T-helper 2 cell (primary cell): ENCODE measurements around the gene MLLT3.
A peak's percentile ranks its signal among the peaks of the same experiment; 100 is the strongest.

Experiments used
- DNase-seq, 5 experiments: peaks; one replicate each; pipeline versions ENCODE4 v3.0.0 to v3.0.0-alpha.2; 2012 to 2022

MLLT3 gene

DNA sequence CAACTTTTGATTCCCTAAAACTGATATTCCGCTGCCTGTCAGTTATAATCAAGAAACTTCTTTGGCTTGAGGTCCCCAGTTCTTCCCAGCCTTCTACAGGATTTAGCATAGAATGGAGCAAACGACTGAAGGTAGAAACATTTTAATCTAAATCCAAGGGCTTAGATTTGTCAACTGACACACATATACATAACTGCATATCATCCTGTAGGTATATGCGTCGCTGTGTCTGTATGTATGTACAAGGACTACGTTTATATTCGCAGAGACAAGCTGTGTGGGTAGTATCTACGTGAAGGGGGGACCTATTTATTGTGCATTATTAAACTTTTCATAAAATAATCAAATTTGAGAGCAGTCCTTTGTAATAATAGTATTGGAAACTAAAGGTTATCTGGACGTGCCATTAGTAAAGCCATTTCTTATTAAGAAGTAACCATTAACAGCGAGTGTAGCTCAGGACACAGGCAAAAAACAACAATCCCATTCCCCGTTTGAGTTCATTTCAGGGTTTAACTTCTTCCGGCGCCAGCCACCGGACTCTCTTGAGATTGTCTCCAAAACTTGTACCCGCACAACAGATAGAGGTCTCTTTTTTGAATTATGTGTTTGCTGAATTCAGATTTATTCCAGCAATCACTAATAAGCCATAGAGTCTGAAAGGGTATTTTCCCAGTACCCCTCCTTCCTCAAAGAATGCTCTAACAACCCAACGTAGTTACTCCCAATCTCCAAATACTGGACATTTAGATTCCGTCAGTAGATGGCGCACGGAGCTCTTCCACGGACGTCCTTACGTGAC lies 2.1 kb upstream of the MLLT3 start:
- DNase-seq = peak in 3 of 5 experiments; percentile 5 to 54 (median 22)

DNA sequence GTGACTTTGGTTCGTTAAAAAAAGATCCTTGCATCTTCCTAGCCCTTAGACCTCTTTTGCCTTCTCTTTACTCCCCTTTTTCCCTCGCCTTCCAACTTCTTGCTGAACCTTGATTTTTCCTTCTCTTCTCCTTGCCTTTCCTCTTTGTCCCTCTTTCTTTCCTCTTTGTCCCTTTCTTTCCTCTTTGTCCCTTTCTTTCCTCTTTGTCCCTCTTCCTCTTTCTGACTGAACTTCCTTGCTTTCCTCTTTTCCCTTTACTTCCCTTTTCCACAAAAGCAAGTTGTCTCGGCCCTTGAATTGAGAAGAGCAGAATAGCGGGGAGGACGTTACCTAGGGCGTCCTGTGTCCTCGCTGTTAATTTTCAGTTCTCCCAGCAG lies 1.4 kb upstream of the MLLT3 start:
- DNase-seq = peak in 1 of 5 experiments; percentile 4

DNA sequence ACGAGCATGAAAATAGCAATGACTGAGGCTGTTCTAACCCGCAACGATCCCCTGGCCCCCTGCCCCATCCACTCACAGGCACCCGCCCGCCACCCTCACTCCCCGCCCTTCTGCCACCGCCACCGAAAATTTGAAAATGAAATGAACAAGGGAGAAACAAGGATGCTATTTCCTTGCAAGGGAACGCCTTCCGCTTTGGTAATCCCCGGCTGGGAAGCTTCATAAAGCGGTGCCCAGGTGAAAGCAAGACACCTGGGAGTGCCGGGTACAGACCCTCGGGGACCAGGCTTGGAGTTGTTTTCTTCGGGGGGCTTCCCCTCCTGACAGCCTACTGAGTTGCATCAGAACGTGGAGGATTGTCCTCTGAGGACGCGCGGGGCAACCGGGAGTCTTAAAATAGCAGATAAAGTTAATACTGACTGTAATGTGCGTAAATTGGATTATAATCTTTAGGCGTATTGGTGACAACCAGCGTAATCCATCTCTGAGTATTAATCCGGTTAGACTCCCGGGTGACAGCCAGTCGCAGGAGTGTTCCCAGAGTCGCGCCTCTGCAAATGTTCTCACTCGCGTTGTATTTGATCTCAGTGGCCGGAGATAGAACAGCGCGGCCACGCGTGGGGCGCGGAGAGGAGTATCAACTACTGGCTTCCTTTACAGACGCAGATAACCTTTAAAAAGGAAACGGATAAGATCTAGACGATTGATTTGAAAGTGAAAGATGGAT lies 885 bp upstream of the MLLT3 start:
- peak; percentile 35 to 85 (median 58) for DNase-seq

DNA sequence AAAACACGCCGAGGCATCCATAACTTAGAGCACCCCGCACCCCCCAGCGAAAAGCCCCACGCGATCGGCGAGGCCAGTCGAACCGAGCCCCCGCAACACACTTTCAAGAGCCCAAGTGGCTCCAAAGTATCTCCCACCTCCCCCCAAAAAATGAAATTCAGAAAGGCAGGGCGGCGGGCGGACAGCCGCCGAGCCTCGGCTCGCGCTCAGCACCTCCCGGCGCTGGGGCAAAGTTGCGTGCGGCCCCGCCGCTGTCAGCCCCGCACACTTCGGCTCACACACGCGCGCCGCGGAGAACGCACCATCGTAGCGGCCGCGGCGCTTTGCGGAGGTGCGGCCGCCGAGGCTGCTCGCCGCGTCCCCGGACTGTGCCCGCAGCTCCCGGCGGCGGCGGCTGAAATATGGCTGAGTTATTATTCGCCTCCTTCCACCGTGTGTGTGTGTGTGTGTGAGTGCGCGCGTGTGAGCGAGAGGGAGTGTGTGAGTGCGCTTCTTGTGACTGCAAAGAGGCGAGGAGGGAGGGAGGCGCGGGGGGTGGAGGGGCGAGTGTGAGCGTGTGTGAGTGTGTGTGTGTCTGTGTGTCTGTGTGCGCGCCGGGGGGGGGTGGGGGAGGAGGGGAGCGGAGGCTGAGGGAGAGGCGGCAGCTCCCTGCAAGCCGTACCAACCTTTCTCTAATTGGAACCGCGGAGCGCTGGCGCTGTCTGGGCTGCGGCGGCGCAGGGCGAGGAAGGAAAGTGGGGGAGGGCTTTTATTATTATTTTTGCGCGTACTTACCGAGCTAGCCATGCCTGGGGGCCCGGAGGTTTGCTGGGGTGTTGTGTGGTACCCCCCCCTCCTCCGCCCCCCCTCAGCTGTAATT lies 599 bp downstream of the MLLT3 start:
- peak; percentile 38 to 93 (median 56) for DNase-seq

DNA sequence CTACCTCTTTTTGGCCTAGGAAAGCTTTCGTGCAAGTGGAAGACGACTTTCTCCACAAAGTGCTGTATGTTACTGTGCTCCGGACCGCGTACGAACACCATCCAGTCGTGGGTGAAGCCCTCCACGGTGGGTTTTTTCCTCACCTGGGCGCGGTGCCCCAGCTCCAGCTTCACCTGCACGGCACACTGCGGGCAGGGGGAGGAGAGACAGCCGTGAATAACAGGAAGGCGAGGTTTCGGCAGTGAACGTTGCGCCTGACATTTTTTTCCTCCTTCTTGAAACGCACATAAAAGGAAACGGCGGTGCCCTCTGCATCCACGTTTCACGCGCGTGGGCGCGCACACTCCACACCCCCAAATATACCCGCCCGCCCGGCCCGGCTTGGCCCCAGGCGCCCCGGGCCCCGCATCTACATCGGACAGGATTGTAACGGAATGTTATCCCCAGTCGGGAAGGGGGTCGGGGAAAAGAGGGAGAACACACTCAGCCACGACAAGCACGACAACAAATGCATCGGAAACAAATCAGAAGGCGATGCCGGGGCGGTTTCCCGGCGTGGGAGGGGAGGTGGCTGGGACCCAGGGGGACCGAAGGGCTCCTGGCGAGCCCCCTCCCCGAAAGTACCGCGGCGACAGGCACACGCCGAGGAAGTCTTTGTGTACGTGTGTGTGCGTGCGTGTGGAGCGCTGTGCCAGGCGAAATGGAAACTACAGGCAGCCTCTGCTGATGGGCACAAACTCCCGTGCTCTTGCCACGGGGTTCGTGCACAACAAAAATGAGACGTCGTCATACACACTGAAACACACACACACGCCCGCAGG lies 1.4 kb downstream of the MLLT3 start:
- peak; percentile 17 to 76 (median 48) for DNase-seq

DNA sequence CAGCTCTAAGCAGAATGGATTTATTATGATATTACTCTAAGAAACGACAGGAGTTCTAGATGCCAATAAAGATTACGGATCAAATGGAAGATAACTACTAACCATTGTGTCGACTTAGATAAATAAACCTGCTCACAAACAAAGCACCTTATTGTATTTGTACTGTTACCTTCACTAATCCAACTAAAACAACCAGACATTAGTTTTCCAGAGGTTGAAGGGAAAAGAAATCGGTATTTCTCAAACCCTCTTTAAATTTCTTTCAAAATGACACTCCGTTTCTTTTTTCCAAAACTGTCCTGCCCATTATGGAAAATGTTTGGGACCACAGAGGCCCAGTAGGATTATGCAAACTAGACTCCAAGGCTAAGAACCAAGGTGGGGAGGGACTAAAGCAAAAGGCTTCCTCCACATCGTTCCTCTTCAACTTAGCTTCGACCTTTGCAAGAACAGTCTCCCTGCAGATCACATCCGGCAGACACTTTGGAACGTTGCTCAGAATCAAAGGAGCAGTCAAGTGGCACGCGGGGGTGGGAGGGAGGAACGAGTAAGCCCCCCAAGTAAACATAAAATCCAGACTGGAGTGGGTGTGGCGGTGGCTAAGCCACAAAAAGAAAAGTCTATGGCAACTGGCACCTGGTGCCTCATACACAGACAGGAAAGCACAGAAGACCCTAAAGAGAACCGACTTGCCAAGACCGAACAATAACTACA lies 2.7 kb downstream of the MLLT3 start:
- DNase-seq = peak in 1 of 5 experiments; percentile 9

DNA sequence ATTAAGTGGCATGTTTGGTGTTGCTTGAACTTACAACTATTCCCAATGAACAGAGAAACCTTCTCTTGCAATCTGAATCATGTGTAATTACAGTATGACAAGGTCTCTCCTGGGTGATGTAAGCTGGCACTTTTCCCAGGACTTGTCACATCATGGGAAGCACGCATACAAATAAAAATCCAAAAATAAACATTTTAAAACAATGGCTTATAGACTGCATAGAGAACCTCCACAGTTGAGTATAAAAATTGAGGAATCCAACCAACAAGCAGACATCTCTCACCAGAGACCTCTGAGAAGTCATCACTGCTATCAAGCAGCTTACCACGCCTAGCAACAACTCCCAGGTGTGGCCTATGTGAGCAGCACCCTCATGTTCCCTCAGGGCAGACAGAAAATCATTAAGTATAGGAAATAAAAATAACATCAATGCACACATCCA lies 3.9 kb downstream of the MLLT3 start:
- DNase-seq = peak in 1 of 5 experiments; percentile 21

DNA sequence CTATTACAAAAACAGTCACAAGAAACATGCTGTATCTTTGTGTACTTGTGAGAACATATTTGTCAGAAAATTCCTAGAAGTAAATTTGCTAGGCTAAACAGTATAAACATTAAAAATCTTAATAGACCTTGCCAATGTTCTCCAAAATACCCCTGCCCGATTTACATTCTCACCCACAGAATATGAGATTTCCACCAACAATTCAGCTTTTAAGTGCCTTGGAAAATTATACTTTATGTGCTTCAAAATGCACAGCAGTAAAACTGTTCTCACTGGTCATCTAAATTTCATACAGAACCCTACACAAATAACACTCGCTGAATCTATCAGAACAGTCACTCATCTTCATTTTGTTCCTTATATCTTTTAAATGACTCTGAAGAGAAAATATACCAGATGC lies 5.5 kb downstream of the MLLT3 start:
- DNase-seq = no peak

DNA sequence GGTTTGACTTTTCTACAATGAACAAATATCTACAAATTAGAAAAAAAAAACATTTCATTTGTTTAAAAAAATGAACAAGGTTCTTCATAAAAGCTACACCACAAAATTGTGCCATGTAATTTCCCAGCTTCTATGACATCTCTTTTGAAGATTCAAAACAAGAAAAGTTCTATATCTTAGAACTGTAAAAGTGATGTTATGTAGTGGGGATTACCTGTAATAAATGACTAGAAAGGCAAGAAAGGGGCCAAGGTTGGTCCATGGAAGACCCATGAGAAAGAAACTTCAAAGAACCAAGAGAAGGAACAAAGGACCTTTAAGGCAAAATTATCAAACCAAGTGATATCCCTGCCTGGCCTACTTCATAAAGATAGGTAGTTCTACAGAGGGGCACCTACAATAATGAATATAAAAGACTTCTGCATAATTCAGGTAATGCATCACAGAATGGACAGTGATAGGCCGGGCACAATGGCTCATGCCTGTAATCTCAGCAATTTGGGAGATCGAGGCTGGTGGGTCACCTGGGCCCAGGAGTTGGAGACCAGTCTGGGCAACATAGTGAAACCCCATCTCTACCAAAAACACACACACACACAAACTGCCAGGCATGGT lies 7.6 kb downstream of the MLLT3 start:
- no peak for DNase-seq

DNA sequence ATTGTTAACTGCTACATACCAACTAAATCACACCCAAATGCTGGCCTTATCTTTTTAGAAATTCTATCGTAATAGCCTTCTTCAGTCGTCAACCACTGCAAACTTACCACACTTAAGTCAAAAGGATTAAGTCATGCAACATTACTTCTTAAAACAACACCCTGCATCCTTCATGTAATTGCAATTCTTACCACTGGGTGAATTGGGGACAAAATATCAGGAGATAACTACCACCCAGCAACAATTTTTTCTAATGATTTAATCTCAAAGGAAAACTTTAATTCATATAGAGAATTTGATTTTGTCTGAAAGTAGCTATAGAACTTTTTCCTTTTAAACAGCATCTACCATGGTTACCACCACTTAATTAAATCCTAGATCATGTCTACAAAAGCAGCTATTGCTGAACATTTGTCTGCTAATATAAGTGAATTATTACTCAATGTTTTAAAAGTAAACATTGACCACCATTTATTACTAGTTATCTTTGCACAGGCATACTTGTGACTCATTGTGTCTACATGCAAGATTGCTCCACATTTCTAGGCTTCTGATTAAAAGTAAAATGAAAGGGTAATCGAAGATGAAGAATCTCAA lies 10.5 kb downstream of the MLLT3 start:
- DNase-seq = peak in 1 of 5 experiments; percentile 19

DNA sequence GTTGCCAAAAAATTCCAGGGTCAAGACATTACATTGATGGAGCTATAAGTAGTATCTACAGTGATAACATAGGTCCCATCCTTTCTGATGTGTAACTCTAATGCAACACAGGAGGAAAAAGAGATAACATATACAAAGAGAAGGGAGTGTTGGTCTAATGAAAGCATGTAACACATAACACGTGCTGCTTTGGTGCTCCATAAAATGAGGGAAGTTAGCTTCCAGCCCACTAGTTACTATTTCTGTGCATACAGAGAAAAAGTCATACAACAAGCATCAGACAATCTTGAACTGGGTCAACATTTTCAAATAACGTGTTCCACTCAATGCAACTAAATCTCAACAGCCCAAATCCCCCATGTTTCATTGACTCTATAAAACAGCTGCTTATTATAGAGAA lies 11.7 kb downstream of the MLLT3 start:
- no peak for DNase-seq

DNA sequence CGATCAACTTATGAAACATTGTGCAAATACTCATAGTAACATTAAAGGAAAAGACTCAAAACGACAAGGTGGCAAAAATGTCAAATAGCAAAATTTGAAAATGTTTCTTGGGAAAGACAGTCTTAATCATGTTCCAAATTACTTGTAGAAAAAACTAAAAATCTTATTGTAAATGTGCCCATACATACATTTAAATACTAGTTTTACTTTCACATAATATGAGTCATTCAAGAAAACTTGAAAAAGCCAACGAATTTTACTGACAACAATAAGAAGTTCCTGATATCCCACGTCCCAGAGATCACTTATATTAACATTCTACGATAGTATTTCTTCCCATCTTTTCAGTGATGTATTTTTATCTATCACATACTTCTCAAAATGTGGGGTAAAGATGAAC lies 13.7 kb downstream of the MLLT3 start:
- DNase-seq = no peak

DNA sequence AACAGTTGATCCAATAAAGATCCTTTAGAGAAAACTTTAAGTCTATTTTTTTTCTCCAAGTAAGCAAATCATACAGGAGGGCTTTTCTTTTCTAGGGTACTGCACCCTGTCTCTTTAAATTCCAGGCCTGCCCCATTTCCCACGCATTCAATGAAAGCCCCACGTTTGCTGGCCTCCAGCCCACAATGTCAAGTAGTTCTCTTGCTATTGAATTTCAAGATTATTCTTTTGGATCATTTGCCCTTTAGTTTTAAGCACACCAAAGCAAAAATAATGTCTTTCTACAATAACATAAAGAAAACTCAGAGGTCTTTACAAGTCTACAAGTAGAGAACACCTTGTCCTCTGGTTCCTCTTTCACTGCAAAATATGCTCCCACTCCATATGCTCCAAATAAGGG lies 15.6 kb downstream of the MLLT3 start:
- DNase-seq = no peak

DNA sequence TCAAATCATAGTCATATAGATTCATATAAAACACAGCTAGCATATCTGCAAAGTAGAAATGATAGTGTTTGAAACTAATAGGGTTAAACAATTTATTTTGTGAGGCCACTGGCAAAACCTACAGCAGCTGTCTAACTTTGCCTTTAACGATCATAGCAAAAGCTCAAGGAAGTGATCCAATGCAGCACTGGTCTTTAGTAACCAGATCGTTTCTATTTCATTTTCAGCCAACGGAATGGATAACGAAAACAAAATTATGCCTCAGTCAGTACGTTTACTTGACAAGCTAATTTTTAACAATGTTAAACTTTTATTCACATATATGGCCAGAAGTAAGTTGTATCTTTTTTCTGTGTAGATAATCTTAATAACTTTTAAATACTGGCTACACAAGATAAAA lies 17.7 kb downstream of the MLLT3 start:
- DNase-seq = peak in 1 of 5 experiments; percentile 57

DNA sequence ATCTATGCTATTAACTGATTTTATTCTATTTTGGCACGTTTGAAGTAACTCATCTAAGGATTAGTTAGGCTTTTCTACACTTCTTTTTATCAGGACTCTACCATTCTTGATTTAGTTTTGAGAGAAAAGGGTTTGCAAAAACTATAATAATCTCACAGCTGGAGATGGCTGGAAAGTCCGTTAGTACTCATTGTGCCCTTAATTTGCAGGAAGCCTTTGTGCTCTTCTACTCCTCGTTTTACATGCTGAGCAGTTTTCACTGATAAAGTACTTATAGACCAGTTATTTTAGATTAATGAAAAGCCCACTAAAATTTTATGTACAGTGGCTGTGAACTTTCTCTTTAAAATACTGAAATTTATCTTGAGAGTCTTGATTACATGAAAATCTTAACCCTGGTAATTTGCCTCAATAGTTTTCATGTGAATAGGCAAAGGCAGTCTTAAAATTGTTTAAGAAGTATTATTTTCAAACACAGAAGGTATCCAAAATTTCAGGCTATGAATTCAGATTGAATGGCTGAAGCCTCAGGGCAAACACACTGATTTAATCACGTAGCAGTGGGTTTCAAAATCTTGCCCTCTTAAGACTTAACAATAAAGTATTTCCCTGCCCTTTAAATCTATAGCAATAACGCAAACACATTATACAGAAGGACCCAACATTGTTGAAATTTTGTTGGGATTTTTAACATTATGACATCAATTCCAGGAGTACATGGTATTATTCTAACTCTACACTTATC lies 18.6 kb downstream of the MLLT3 start:
- DNase-seq = no peak

DNA sequence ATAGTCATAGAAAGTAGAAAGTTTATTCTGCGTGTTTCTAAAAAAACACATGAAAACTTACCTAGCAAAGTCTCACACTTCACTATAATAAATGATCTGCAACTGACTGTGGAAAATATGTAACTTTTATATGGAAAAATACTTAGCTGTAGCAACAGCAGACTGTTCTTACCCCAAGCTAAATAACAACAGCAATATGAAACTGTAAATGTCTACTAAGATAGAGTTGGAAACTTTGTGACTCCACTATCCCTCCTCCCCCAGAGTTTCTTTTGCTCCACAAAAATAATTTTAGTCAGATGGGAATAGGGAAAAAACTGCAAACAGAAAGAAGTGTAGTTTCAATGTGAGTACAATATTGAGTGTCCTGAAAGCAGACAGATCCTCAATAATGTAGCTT lies 21.0 kb downstream of the MLLT3 start:
- DNase-seq = no peak

DNA sequence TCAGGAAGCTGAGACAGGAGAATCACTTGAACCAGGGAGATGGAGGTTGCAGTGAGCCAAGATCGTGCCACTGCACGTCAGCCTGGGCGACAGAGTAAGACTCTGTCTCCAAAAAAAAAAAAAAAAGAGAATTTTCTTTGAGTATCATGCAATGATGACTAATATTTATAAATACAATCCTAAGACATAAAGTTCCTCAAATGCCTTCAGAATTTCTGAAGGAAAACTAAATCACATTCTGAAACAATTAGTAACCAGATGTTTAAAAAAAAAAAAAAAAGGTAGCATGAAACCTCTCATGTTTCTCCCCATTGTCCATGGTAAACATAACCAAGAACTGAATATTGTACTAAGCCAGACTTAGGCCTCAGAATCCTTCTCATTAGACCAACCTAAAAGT lies 23.1 kb downstream of the MLLT3 start:
- DNase-seq = no peak

DNA sequence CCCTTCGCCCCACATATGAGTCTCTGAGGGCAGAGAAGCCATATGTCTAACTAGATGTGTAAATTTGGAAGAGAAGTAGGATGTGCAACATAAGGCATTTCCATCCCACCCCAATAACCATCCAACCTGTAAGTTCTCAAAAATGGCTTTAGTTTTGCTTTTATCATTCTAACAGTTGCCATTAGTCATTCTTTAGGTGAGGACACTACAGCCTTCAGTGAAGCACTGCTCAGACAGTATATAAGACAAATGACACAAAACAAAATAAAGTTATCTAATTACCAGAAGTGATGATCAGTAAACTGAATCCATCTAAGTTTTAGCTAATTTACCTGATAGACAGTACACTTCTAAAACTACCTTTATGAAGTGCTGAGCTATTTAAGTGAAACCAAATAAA lies 23.9 kb downstream of the MLLT3 start:
- DNase-seq = no peak

DNA sequence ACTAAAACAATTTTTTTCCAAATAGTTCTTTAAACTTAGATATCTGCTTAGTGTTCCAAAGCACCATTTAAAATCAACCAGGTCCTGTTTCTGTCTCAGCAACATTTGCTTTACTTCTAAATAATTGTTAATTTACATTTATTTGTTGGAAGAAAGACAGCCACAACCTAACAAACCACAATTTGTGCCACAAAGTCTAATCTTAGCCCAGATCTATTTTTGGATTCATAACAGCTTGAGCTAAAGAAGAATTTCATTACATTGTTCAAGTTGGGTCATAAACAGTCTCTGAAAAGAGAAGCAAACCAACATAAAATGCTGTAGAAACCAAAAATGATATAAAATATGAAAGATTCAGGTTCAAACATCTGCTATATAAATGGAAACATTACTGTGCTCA lies 24.4 kb downstream of the MLLT3 start:
- DNase-seq = peak in 1 of 5 experiments; percentile 16

DNA sequence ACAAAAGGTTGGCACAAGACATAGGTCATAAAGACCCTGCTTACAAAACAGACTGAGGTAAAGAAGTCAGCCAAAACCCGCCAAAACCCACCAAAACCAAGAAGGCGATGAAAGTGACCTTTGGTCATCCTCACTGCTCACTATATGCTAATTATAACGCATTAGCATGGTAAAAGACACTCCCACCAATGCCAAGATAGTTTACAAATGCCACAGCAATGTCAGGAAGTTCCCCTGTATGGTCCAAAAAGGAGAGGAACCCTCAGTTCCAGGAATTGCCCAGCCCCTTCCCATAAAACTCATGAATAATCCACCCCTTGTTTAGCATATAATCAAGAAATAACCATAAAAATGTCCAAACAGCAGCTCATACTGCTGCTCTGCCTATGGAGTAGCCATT lies 27.7 kb downstream of the MLLT3 start:
- no peak for DNase-seq
